H1 (cell line): Measurements from ENCODE around the gene CAV3. TPM values are rescaled to one million over a fixed set of nuclear protein-coding genes. Genes with fewer than 3 reads are reported as not detected.

Source experiments
- CTCF ChIA-PET: fragments of 300-600 bp; sonication (Branson Sonifier 250); formaldehyde crosslinking; loops from one replicate; lab custom pipeline; 2021; ENCODE audit not compliant: partially characterized antibody; lab: Charles Lee
- POLR2A ChIA-PET: fragments of 300-600 bp; sonication (Branson Sonifier 250); formaldehyde crosslinking; loops from one replicate; lab custom pipeline; 2021; ENCODE audit warnings: inconsistent platforms; ENCODE audit not compliant: partially characterized antibody; lab: Charles Lee
- DNase-seq, 2 experiments: peaks; one replicate each; pipeline versions ENCODE4 v3.0.0 to v3.0.0-alpha.2; 2010 to 2022; ENCODE audit warnings: low spot score in 2 of 2, low read depth in 1 of 2, mixed read lengths in 1 of 2
- FAIRE-seq: peaks from 2 replicates; lab custom pipeline; 2011; peaks lifted over from hg19 to GRCh38; lab: Jason Lieb, UNC
- H2AFZ ChIP-seq: 2 replicates; pipeline ENCODE4 v1.8.1; 2012; ENCODE audit warnings: low read length, inconsistent platforms
- H2AK5ac ChIP-seq: 2 replicates; pipeline ENCODE4 v1.6.1; 2013; ENCODE audit warnings: low read depth, low read length
- H2BK120ac ChIP-seq: replicated peaks from 2 replicates; pipeline ENCODE3; 2013; ENCODE audit warnings: low read depth, low read length, inconsistent platforms
- H2BK12ac ChIP-seq: 2 replicates; pipeline ENCODE4 v1.6.1; 2013; ENCODE audit warnings: low read depth, low read length
- H2BK15ac ChIP-seq: 2 replicates; pipeline ENCODE4 v1.6.1; 2013; ENCODE audit warnings: low read length
- H2BK20ac ChIP-seq: 2 replicates; pipeline ENCODE4 v1.6.1; 2013; ENCODE audit warnings: low read length
- H2BK5ac ChIP-seq: 2 replicates; pipeline ENCODE4 v1.6.1; 2013; ENCODE audit warnings: low read depth, low read length
- H3K14ac ChIP-seq: 2 replicates; pipeline ENCODE4 v1.6.1; 2013; ENCODE audit warnings: inconsistent platforms; ENCODE audit not compliant: insufficient read length
- H3K18ac ChIP-seq: 2 replicates; pipeline ENCODE4 v1.6.1; 2013; ENCODE audit warnings: low read length; ENCODE audit errors: extremely low read depth
- H3K23ac ChIP-seq: 2 replicates; pipeline ENCODE4 v1.6.1; 2013; ENCODE audit warnings: inconsistent platforms; ENCODE audit not compliant: insufficient read length
- H3K23me2 ChIP-seq: 2 replicates; pipeline ENCODE4 v1.6.1; 2013; ENCODE audit warnings: low read depth, low read length
- H3K27ac ChIP-seq: 2 replicates; pipeline ENCODE4 v1.6.1; 2011; ENCODE audit warnings: low read depth, low read length, inconsistent platforms
- H3K27me3 ChIP-seq, 4 experiments: replicated peaks in 1 of 4; 1 replicate in 1 of 4; 2 replicates in 3 of 4; pipeline versions ENCODE4 v1.6.1 to v1.8.1; 2011 to 2013; ENCODE audit warnings: low read length in 3 of 4, mild to moderate bottlenecking in 3 of 4, inconsistent platforms in 2 of 4, mixed read lengths in 2 of 4, moderate library complexity in 1 of 4; ENCODE audit not compliant: control insufficient read depth in 3 of 4, insufficient read depth in 3 of 4; ENCODE audit errors: extremely low read depth in 1 of 4
- H3K36me3 ChIP-seq, 4 experiments: 2 replicates each; pipeline versions ENCODE4 v1.6.1 to v1.8.1; 2011 to 2013; ENCODE audit warnings: mild to moderate bottlenecking in 4 of 4, low read length in 3 of 4, moderate library complexity in 2 of 4, control low read depth in 1 of 4, inconsistent platforms in 1 of 4; ENCODE audit not compliant: insufficient read depth in 4 of 4, control insufficient read depth in 2 of 4
- H3K4ac ChIP-seq: replicated peaks from 2 replicates; pipeline ENCODE3; 2013; ENCODE audit warnings: low read length, low read depth, mixed read lengths, inconsistent platforms; ENCODE audit not compliant: insufficient read length
- H3K4me1 ChIP-seq, 4 experiments: replicated peaks in 1 of 4; 1 replicate in 1 of 4; 2 replicates in 3 of 4; pipeline versions ENCODE4 v1.6.1 to v1.8.1; 2011 to 2013; ENCODE audit warnings: low read length in 3 of 4, inconsistent platforms in 2 of 4, mixed read lengths in 1 of 4; ENCODE audit not compliant: insufficient read depth in 4 of 4, control insufficient read depth in 3 of 4
- H3K4me2 ChIP-seq, 2 experiments: 2 replicates each; pipeline versions ENCODE4 v1.6.1 to v1.8.1; 2011 to 2013; ENCODE audit warnings: low read depth in 2 of 2, low read length in 2 of 2, control low read depth in 1 of 2, inconsistent platforms in 1 of 2, mild to moderate bottlenecking in 1 of 2; ENCODE audit not compliant: insufficient read depth in 1 of 2
- H3K4me3 ChIP-seq, 4 experiments: fragments of 200-600, 300-600 bp in 1 of 4; sonication (generic), shearing (Covaris generic), sonication (Bioruptor Twin) in 1 of 4; 2 replicates each; pipeline versions ENCODE4 v1.5.1 to v1.8.1; 2011 to 2016; ENCODE audit warnings: low read length in 4 of 4, low read depth in 3 of 4, control low read depth in 2 of 4, inconsistent platforms in 2 of 4, mild to moderate bottlenecking in 2 of 4, mixed read lengths in 1 of 4, moderate library complexity in 1 of 4; ENCODE audit not compliant: insufficient read depth in 2 of 4; ENCODE audit errors: extremely low read depth in 1 of 4
- H3K56ac ChIP-seq: replicated peaks from 2 replicates; pipeline ENCODE3; 2013; ENCODE audit warnings: low read depth, mild to moderate bottlenecking, mixed read lengths, low read length, inconsistent platforms; ENCODE audit not compliant: insufficient read length
- H3K79me1 ChIP-seq: 2 replicates; pipeline ENCODE4 v1.6.1; 2013; ENCODE audit warnings: low read depth, low read length, control low read depth
- H3K79me2 ChIP-seq, 2 experiments: 2 replicates each; pipeline versions ENCODE4 v1.6.1 to v1.8.1; 2012 to 2013; ENCODE audit warnings: low read length in 2 of 2, mild to moderate bottlenecking in 2 of 2, inconsistent platforms in 1 of 2; ENCODE audit not compliant: insufficient read depth in 2 of 2, control insufficient read depth in 1 of 2
- H3K9ac ChIP-seq, 4 experiments: replicated peaks in 1 of 4; 1 replicate in 1 of 4; 2 replicates in 3 of 4; pipeline versions ENCODE4 v1.6.1 to v1.8.1; 2011 to 2013; ENCODE audit warnings: low read depth in 3 of 4, low read length in 3 of 4, control low read depth in 2 of 4, mild to moderate bottlenecking in 2 of 4, moderate library complexity in 2 of 4, inconsistent platforms in 1 of 4; ENCODE audit errors: extremely low read depth in 1 of 4
- H3K9me3 ChIP-seq, 2 experiments: 2 replicates each; pipeline versions ENCODE4 v1.6.1 to v1.8.1; 2012 to 2013; ENCODE audit warnings: mild to moderate bottlenecking in 2 of 2, moderate library complexity in 2 of 2, control low read depth in 1 of 2, inconsistent platforms in 1 of 2, low read depth in 1 of 2, low read length in 1 of 2, mixed read lengths in 1 of 2; ENCODE audit not compliant: insufficient read depth in 2 of 2
- H4K20me1 ChIP-seq, 2 experiments: replicated peaks in 1 of 2; 2 replicates each; pipeline versions ENCODE3 to v1.8.1; 2011 to 2013; ENCODE audit warnings: inconsistent platforms in 2 of 2, low read length in 2 of 2, mild to moderate bottlenecking in 1 of 2; ENCODE audit not compliant: insufficient read depth in 2 of 2, control insufficient read depth in 1 of 2
- H4K5ac ChIP-seq: 2 replicates; pipeline ENCODE4 v1.6.1; 2013; ENCODE audit warnings: low read length, low read depth, mixed read lengths, inconsistent platforms; ENCODE audit not compliant: insufficient read length
- H4K8ac ChIP-seq: 2 replicates; pipeline ENCODE4 v1.8.0; 2013; ENCODE audit warnings: mild to moderate bottlenecking, moderate library complexity, low read length, inconsistent platforms; ENCODE audit not compliant: insufficient read depth; ENCODE audit errors: extremely low read depth
- H4K91ac ChIP-seq: replicated peaks from 2 replicates; pipeline ENCODE3; 2013; ENCODE audit warnings: low read length, mixed read lengths, inconsistent platforms; ENCODE audit not compliant: insufficient read length
- CEBPB ChIP-seq: IDR thresholded peaks from 2 replicates; pipeline ENCODE4 v1.6.1; 2012; ENCODE audit warnings: low read depth, low read length
- CHD1 ChIP-seq: IDR thresholded peaks from 2 replicates; pipeline ENCODE4 v1.6.1; 2012; ENCODE audit warnings: low read depth, low read length, improper control_type of control experiment
- GABPA ChIP-seq: IDR thresholded peaks from 2 replicates; pipeline ENCODE4 v1.6.1; 2011; ENCODE audit warnings: mild to moderate bottlenecking, low read length, moderate library complexity, borderline replicate concordance; ENCODE audit not compliant: insufficient read depth
- WGBS, 2 experiments: shearing (Covaris generic) in 1 of 2; methylation state at CpG; one replicate each; pipeline versions ENCODE4 v1.1.6 to v1.1.7; 2013 to 2015; ENCODE audit warnings: low lambda C conversion rate in 2 of 2, mixed read lengths in 2 of 2, inconsistent platforms in 1 of 2, low coverage in 1 of 2, missing lambda C conversion rate in 1 of 2; ENCODE audit not compliant: insufficient replicate concordance in 2 of 2, insufficient coverage in 1 of 2, insufficient read length in 1 of 2; ENCODE audit errors: extremely low coverage in 1 of 2, missing lambda C conversion rate in 1 of 2; 5-methylcytosine and 5-hydroxymethylcytosine counted together
- polyA plus RNA-seq, 7 experiments: library from polyadenylated mRNA; depleted of rRNA in 3 of 7; stranded (reverse) in 5 of 7; unstranded in 2 of 7; fragments of >200 nt in 5 of 7; fragments of 200-250 nt in 2 of 7; gene quantifications; 1 replicate in 5 of 7; 2 replicates in 1 of 7; 4 replicates in 1 of 7; pipeline versions ENCODE4 v1.2.1 to v1.2.3, GENCODE V29; 2011 to 2013; ENCODE audit warnings: missing spikeins in 2 of 7, mixed read lengths in 2 of 7
- total RNA-seq: library from RNA; stranded (reverse); fragmentation: NEBNext Ultra II Directional; extraction: Animal tissue kit (Norgen Biotek cat#: 25700); gene quantifications from 2 replicates; pipeline ENCODE4 v1.2.1, GENCODE V29; 2021

CAV3 gene
- total and polyA plus RNA-seq, 2 of the 8 experiments (the other 6 are each of a cell fraction or from before 2014, with no cell fraction given): not detected

GRCh38 chr3:8761866-8762265 lies 28.3 kb downstream of the CAV3 start:
- DNase-seq (no peak), FAIRE-seq (no peak)
- Histone ChIP-seq H3K9me3 (no peaks in the 10 kb centered on the region), H3K27ac (no peak overlapping the region), H3K23ac (no peak overlapping the region), H4K20me1 (no peaks in the 10 kb centered on the region), H3K4me3 (no peak overlapping the region), H3K9ac (no peak overlapping the region), H3K14ac (no peak overlapping the region), H4K8ac (no peak overlapping the region; the same call in 1 of the 2 replicates), H3K4me2 (no peak overlapping the region), H2BK120ac (no peak overlapping the region), H3K23me2 (peaks cover 1% of the 10 kb centered on the region; the same call in 1 of the 2 replicates), H2AK5ac (no peak overlapping the region), H2BK12ac (no peak overlapping the region), H3K56ac (no peak overlapping the region), H3K4me1 (no peaks in the 10 kb centered on the region; a peak in 1 of 7 replicates), H3K27me3 (peaks cover 2 to 15% (median 11%) of the 10 kb centered on the region in 4 experiments), H2BK20ac (no peak overlapping the region), H2BK15ac (no peak overlapping the region), H4K5ac (no peak overlapping the region), H3K4ac (no peak overlapping the region), H3K36me3 (no peaks in the 10 kb centered on the region), H4K91ac (no peak overlapping the region), H3K79me1 (no peaks in the 10 kb centered on the region), H3K18ac (no peak overlapping the region), H3K79me2 (no peaks in the 10 kb centered on the region), H2AFZ (no peak overlapping the region), H2BK5ac (no peak overlapping the region)
- WGBS, 2 experiments: 85% methylated on average over 5 of the region's 5 CpGs; no CpG with 5 or more reads in 1 of the 2 experiments
- CTCF ChIA-PET: interaction anchor here (1.0 to 2.0 kb wide), 6 partner anchors 8 to 99 kb away, joined by 3 to 8 read pairs (median 4); no protein-coding TSS in a partner anchor
- POLR2A ChIA-PET: interaction anchor here (0.8 kb wide), 1 partner anchor 16 kb away, joined by 3 read pairs; no protein-coding TSS in a partner anchor
- TF ChIP-seq CHD1 (no peak), GABPA (no peak), CEBPB (no peak)
